Esophagus squamous epithelium (tissue), 5 donors: ENCODE measurements around the gene CYTIP. TPM values are rescaled to one million over a fixed set of nuclear protein-coding genes. Genes with fewer than 3 reads are reported as not detected.

Source experiments
- DNase-seq: peaks from one replicate; lab custom pipeline; 2025; lab: John Stamatoyannopoulos, UW
- H3K27ac ChIP-seq, 4 donors: fragments of 200-600 bp; sonication (generic); one replicate each; pipeline ENCODE4 v1.5.1; 2016 to 2019; ENCODE audit warnings: mild to moderate bottlenecking in 1 of 4
- H3K27me3 ChIP-seq, 4 donors: fragments of 200-600 bp; sonication (generic); 1 replicate in 3 of 4; 2 replicates in 1 of 4; pipeline versions ENCODE4 v1.5.1 to v1.6.0; 2017 to 2021; ENCODE audit warnings: antibody characterized with exemption in 1 of 4
- H3K36me3 ChIP-seq, 3 donors: fragments of 200-600 bp; sonication (generic); one replicate each; pipeline ENCODE4 v1.5.1; 2016 to 2019
- H3K4me1 ChIP-seq, 3 donors: fragments of 200-600 bp; sonication (generic); one replicate each; pipeline ENCODE4 v1.5.1; 2017 to 2019
- H3K4me3 ChIP-seq, 4 donors: fragments of 200-600 bp; sonication (generic); 1 replicate in 3 of 4; 2 replicates in 1 of 4; pipeline ENCODE4 v1.5.1; 2016 to 2019; ENCODE audit warnings: mild to moderate bottlenecking in 2 of 4, moderate library complexity in 1 of 4
- H3K9me3 ChIP-seq, 3 donors: fragments of 200-600 bp; sonication (generic); one replicate each; pipeline ENCODE4 v1.5.1; 2016 to 2019
- CTCF ChIP-seq, 6 experiments: fragments of 450-650 bp in 4 of 6; fragments of 200-600 bp in 2 of 6; sonication (generic) in 2 of 6; IDR thresholded peaks; one replicate each; pipeline ENCODE4 v1.5.1; 2016 to 2019; ENCODE audit warnings: antibody characterized with exemption in 6 of 6, mild to moderate bottlenecking in 4 of 6, moderate library complexity in 4 of 6
- POLR2A ChIP-seq, 4 donors: fragments of 450-650 bp; IDR thresholded peaks; one replicate each; pipeline ENCODE4 v1.6.1; 2017; ENCODE audit warnings: antibody characterized with exemption in 4 of 4, mild to moderate bottlenecking in 4 of 4, moderate library complexity in 3 of 4
- WGBS, 2 donors: methylation state at CpG; one replicate each; pipeline ENCODE4 v1.1.5; 2018; 5-methylcytosine and 5-hydroxymethylcytosine counted together
- intact Hi-C: fragments of 100-400 bp; cut with DNase I; formaldehyde crosslinking; loops from one replicate; pipeline ENCODE4 v1.15.0; 2022
- total RNA-seq, 4 donors: library from RNA; depleted of rRNA; stranded (reverse); fragments of >200 nt; gene quantifications; one replicate each; pipeline ENCODE4 v1.1.0, GENCODE V29; 2016
- donor health status: DM: yes; HTN: yes; CAD: no.

CYTIP gene
- total RNA-seq, 4 donors from 2014 or later: 3.2 to 12.4 (median 3.6) TPM

GRCh38 chr2:157473581-157473980 is 29.7 kb upstream of the CYTIP start:
- Histone ChIP-seq H3K27me3 (no peaks in the 10 kb centered on the region), H3K36me3 (no peaks in the 10 kb centered on the region), H3K4me1 (no peaks in the 10 kb centered on the region), H3K27ac (no peak overlapping the region), H3K4me3 (no peak overlapping the region), H3K9me3 (no peaks in the 10 kb centered on the region)
- TF ChIP-seq CTCF (IDR thresholded peaks at IDR 0.05): no peak
- no peak for TF ChIP-seq POLR2A (IDR thresholded peaks at IDR 0.05)
- intact Hi-C loops: no loop called here
- no peak for DNase-seq

GRCh38 chr2:157471078-157471477 is 27.2 kb upstream of the CYTIP start:
- 78 to 88% methylated on average over 3 of the region's 3 CpGs for WGBS, 2 donors
- TF ChIP-seq POLR2A (IDR thresholded peaks at IDR 0.05) (no peak), CTCF (IDR thresholded peaks at IDR 0.05) (no peak)
- Histone ChIP-seq H3K4me3 (no peak overlapping the region), H3K4me1 (no peaks in the 10 kb centered on the region), H3K27me3 (no peaks in the 10 kb centered on the region), H3K9me3 (no peaks in the 10 kb centered on the region), H3K27ac (peak overlapping the region in 1 of 4 donors; percentile 10), H3K36me3 (no peaks in the 10 kb centered on the region)
- intact Hi-C loops: no loop called here
- no peak for DNase-seq

GRCh38 chr2:157470321-157470720 is 26.4 kb upstream of the CYTIP start:
- H3K27ac ChIP-seq: peak overlapping the region in 1 of 4 donors; percentile 40
- intact Hi-C loops: no loop called here

GRCh38 chr2:157469726-157470125 is 25.8 kb upstream of the CYTIP start:
- Histone ChIP-seq H3K4me1 (no peaks in the 10 kb centered on the region), H3K27ac (peak overlapping the region in 2 of 4 donors; percentile 21 to 40), H3K36me3 (no peaks in the 10 kb centered on the region), H3K27me3 (no peaks in the 10 kb centered on the region), H3K4me3 (no peak overlapping the region), H3K9me3 (no peaks in the 10 kb centered on the region)
- TF ChIP-seq POLR2A (IDR thresholded peaks at IDR 0.05) (no peak), CTCF (IDR thresholded peaks at IDR 0.05) (no peak)
- intact Hi-C loops: no loop called here
- 53 to 59% methylated on average over 1 of the region's 1 CpG for WGBS, 2 donors
- no peak for DNase-seq

More at GRCh38 chr2:157470321-157470720, 26.4 kb upstream of the CYTIP start:
- TF ChIP-seq POLR2A (IDR thresholded peaks at IDR 0.05) (no peak), CTCF (IDR thresholded peaks at IDR 0.05) (no peak)
- Histone ChIP-seq H3K36me3 (no peaks in the 10 kb centered on the region), H3K27me3 (no peaks in the 10 kb centered on the region), H3K4me3 (no peak overlapping the region), H3K4me1 (no peaks in the 10 kb centered on the region), H3K9me3 (no peaks in the 10 kb centered on the region)
- no peak for DNase-seq

- intact Hi-C loops: no loop called here
- Histone ChIP-seq H3K27me3 (no peaks in the 10 kb centered on the region), H3K9me3 (no peaks in the 10 kb centered on the region), H3K36me3 (no peaks in the 10 kb centered on the region), H3K4me3 (peak overlapping the region in 1 of 4 donors; percentile 14), H3K27ac (peak overlapping the region in 3 of 4 donors; percentile 39 to 78 (median 58)), H3K4me1 (no peaks in the 10 kb centered on the region)
- 42 to 53% methylated on average over 8 of the region's 8 CpGs for WGBS, 2 donors
- no peak for DNase-seq
- TF ChIP-seq POLR2A (IDR thresholded peaks at IDR 0.05): peak in 1 of 4 donors; percentile 24
- TF ChIP-seq CTCF (IDR thresholded peaks at IDR 0.05): no peak
These were observed 25.2 kb upstream of the CYTIP start for GRCh38 chr2:157468931-157469708.
